Gastrocnemius medialis (tissue), 4 donors: Measurements from ENCODE around the gene CTDSPL.

ENCODE experiments used
- POLR2A ChIP-seq, 2 donors: fragments of 450-650 bp; IDR thresholded peaks; one replicate each; pipeline ENCODE4 v1.6.1; 2017; ENCODE audit warnings: antibody characterized with exemption in 2 of 2, mild to moderate bottlenecking in 2 of 2, moderate library complexity in 2 of 2
- TF ChIP-seq, protein P1 (sequence below), 5 experiments: fragments of 450-650 bp in 3 of 5; fragments of 200-600 bp in 2 of 5; sonication (generic) in 2 of 5; IDR thresholded peaks in 4 of 5; conservative IDR thresholded peaks in 1 of 5; 1 replicate in 4 of 5; 2 replicates in 1 of 5; pipeline ENCODE4 v1.5.1; 2016 to 2019; ENCODE audit warnings: antibody characterized with exemption in 5 of 5, mild to moderate bottlenecking in 3 of 5, moderate library complexity in 3 of 5

DNA sequence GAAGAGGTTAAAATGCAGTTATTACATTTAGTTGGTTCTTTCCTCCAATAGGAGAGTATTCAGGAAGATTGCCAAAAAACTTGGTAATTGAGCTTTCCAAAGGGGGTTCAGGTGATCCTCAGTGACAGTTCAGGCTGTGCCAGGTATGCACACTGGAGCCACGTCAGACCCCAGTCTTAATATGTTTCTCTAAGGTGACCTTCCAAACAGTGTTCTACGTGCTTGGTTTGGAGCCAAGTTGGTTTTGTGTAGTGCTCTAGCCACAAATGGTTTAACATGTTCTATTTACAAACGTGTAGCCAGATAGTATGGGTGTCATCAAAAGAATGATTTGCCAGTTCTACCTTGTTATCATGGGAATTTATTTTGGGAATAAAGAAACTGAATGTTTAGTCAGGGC, 21.0 kb downstream of the CTDSPL start:
- TF ChIP-seq, protein P1, sequence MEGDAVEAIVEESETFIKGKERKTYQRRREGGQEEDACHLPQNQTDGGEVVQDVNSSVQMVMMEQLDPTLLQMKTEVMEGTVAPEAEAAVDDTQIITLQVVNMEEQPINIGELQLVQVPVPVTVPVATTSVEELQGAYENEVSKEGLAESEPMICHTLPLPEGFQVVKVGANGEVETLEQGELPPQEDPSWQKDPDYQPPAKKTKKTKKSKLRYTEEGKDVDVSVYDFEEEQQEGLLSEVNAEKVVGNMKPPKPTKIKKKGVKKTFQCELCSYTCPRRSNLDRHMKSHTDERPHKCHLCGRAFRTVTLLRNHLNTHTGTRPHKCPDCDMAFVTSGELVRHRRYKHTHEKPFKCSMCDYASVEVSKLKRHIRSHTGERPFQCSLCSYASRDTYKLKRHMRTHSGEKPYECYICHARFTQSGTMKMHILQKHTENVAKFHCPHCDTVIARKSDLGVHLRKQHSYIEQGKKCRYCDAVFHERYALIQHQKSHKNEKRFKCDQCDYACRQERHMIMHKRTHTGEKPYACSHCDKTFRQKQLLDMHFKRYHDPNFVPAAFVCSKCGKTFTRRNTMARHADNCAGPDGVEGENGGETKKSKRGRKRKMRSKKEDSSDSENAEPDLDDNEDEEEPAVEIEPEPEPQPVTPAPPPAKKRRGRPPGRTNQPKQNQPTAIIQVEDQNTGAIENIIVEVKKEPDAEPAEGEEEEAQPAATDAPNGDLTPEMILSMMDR (IDR thresholded peaks at IDR 0.05 in 4 of 5, conservative IDR thresholded peaks at IDR 0.05 in 1 of 5) = no peak
- TF ChIP-seq POLR2A (IDR thresholded peaks at IDR 0.05) = no peak
